H9 (cell line): ENCODE measurements around the gene FMNL1. TPM values are rescaled to one million over a fixed set of nuclear protein-coding genes. Genes with fewer than 3 reads are reported as not detected.

Experiments
- DNase-seq: peaks from one replicate; pipeline ENCODE4 v3.0.0-alpha.2; 2017
- H2AFZ ChIP-seq: one replicate; pipeline ENCODE4 v1.6.1; 2013; ENCODE audit warnings: mild to moderate bottlenecking, low read length, control low read depth, moderate library complexity
- H2AK5ac ChIP-seq: 2 replicates; pipeline ENCODE4 v1.6.1; 2013; ENCODE audit warnings: low read length, control low read depth, mixed read lengths; ENCODE audit not compliant: insufficient read length
- H2BK120ac ChIP-seq: one replicate; pipeline ENCODE4 v1.6.1; 2013; ENCODE audit warnings: low read depth, mild to moderate bottlenecking, low read length, control low read depth, inconsistent platforms; ENCODE audit not compliant: poor library complexity, severe bottlenecking
- H2BK12ac ChIP-seq: 2 replicates; pipeline ENCODE4 v1.6.1; 2013; ENCODE audit warnings: low read length, control low read depth, mixed read lengths, low read depth; ENCODE audit not compliant: insufficient read length
- H2BK15ac ChIP-seq: 2 replicates; pipeline ENCODE4 v1.6.1; 2013; ENCODE audit warnings: low read depth, low read length, control low read depth
- H2BK20ac ChIP-seq: one replicate; pipeline ENCODE4 v1.6.1; 2013; ENCODE audit warnings: low read depth, mild to moderate bottlenecking, low read length, control low read depth, inconsistent platforms; ENCODE audit not compliant: poor library complexity, severe bottlenecking
- H2BK5ac ChIP-seq: 2 replicates; pipeline ENCODE4 v1.6.1; 2013; ENCODE audit warnings: low read length, control low read depth, mixed read lengths; ENCODE audit not compliant: insufficient read length
- H3K14ac ChIP-seq: 2 replicates; pipeline ENCODE4 v1.6.1; 2013; ENCODE audit warnings: low read length, control low read depth; ENCODE audit not compliant: insufficient read depth
- H3K18ac ChIP-seq: 2 replicates; pipeline ENCODE4 v1.6.1; 2013; ENCODE audit warnings: low read depth, mild to moderate bottlenecking, mixed read lengths, low read length, control low read depth; ENCODE audit not compliant: insufficient read length
- H3K23ac ChIP-seq: 2 replicates; pipeline ENCODE4 v1.6.1; 2013; ENCODE audit warnings: low read length, control low read depth, mixed read lengths, low read depth; ENCODE audit not compliant: insufficient read length
- H3K23me2 ChIP-seq: 2 replicates; pipeline ENCODE4 v1.6.1; 2013; ENCODE audit warnings: low read depth, mild to moderate bottlenecking, mixed read lengths, low read length, control low read depth; ENCODE audit not compliant: insufficient read length, poor library complexity, severe bottlenecking
- H3K27ac ChIP-seq: 2 replicates; pipeline ENCODE4 v1.5.1; 2013; ENCODE audit warnings: low read length, control low read depth, mixed read lengths, low read depth; ENCODE audit not compliant: insufficient read length
- H3K27me3 ChIP-seq: 2 replicates; pipeline ENCODE4 v1.6.1; 2013; ENCODE audit warnings: low read length, control low read depth, inconsistent platforms; ENCODE audit not compliant: insufficient read depth
- H3K4ac ChIP-seq: 2 replicates; pipeline ENCODE4 v1.6.1; 2013; ENCODE audit warnings: low read depth, mild to moderate bottlenecking, control low read depth, inconsistent platforms, low read length, moderate library complexity
- H3K4me1 ChIP-seq: 2 replicates; pipeline ENCODE4 v1.6.1; 2013; ENCODE audit warnings: low read length, control low read depth, inconsistent platforms; ENCODE audit not compliant: insufficient read depth
- H3K4me2 ChIP-seq: 2 replicates; pipeline ENCODE4 v1.6.1; 2013; ENCODE audit warnings: low read length, control low read depth, mixed read lengths; ENCODE audit not compliant: insufficient read length, insufficient read depth
- H3K56ac ChIP-seq: 2 replicates; pipeline ENCODE4 v1.6.1; 2013; ENCODE audit warnings: low read depth, mild to moderate bottlenecking, mixed read lengths, low read length, control low read depth; ENCODE audit not compliant: insufficient read length
- H3K79me1 ChIP-seq: 2 replicates; pipeline ENCODE4 v1.6.1; 2013; ENCODE audit warnings: low read depth, mild to moderate bottlenecking, moderate library complexity, low read length, control low read depth, inconsistent platforms; ENCODE audit not compliant: insufficient read depth, poor library complexity, severe bottlenecking
- H3K79me2 ChIP-seq: 2 replicates; pipeline ENCODE4 v1.6.1; 2013; ENCODE audit warnings: low read length, control low read depth, inconsistent platforms; ENCODE audit not compliant: insufficient read depth
- H3K9ac ChIP-seq: 2 replicates; pipeline ENCODE4 v1.6.1; 2013; ENCODE audit warnings: low read length, control low read depth, mixed read lengths; ENCODE audit not compliant: insufficient read length; ENCODE audit errors: extremely low read depth
- H3K9me3 ChIP-seq: one replicate; pipeline ENCODE4 v1.6.1; 2013; ENCODE audit warnings: low read depth, low read length, inconsistent platforms; ENCODE audit not compliant: control insufficient read depth
- H3T11ph ChIP-seq: one replicate; pipeline ENCODE4 v1.6.1; 2013; ENCODE audit warnings: mild to moderate bottlenecking, low read length, control low read depth, inconsistent platforms
- H4K20me1 ChIP-seq: one replicate; pipeline ENCODE4 v1.6.1; 2013; ENCODE audit not compliant: control insufficient read depth, insufficient read length, insufficient read depth
- H4K5ac ChIP-seq: 2 replicates; pipeline ENCODE4 v1.6.1; 2013; ENCODE audit warnings: low read depth, mild to moderate bottlenecking, mixed read lengths, low read length, control low read depth; ENCODE audit not compliant: insufficient read length
- H4K8ac ChIP-seq: replicated peaks from 2 replicates; pipeline ENCODE4 v1.6.1; 2013; ENCODE audit warnings: low read length, control low read depth, mixed read lengths, low read depth; ENCODE audit not compliant: insufficient read length
- H4K91ac ChIP-seq: 2 replicates; pipeline ENCODE4 v1.6.1; 2013; ENCODE audit warnings: low read depth, mild to moderate bottlenecking, moderate library complexity, mixed read lengths, low read length, control low read depth; ENCODE audit not compliant: insufficient read length
- H3K27ac Mint-ChIP-seq, 3 experiments: 2 replicates in 2 of 3; 3 replicates in 1 of 3; pipeline ENCODE4 v1.8.0; 2020 to 2021; ENCODE audit warnings: mixed read lengths in 3 of 3, mild to moderate bottlenecking in 1 of 3, moderate library complexity in 1 of 3
- H3K27me3 Mint-ChIP-seq: 2 replicates; pipeline ENCODE4 v1.8.0; 2021; ENCODE audit warnings: low read depth, mild to moderate bottlenecking, moderate library complexity, mixed read lengths
- H3K36me3 Mint-ChIP-seq, 3 experiments: 2 replicates in 2 of 3; 3 replicates in 1 of 3; pipeline ENCODE4 v1.8.0; 2020 to 2021; ENCODE audit warnings: low read depth in 3 of 3, mixed read lengths in 3 of 3; ENCODE audit not compliant: insufficient read depth in 1 of 3
- H3K4me1 Mint-ChIP-seq, 2 experiments: 2 replicates each; pipeline ENCODE4 v1.8.0; 2020; ENCODE audit warnings: mixed read lengths in 2 of 2
- H3K4me3 Mint-ChIP-seq, 2 experiments: 2 replicates in 1 of 2; 3 replicates in 1 of 2; pipeline ENCODE4 v1.8.0; 2020 to 2021; ENCODE audit warnings: mild to moderate bottlenecking in 2 of 2, mixed read lengths in 2 of 2, moderate library complexity in 1 of 2
- H3K9me3 Mint-ChIP-seq, 2 experiments: 2 replicates in 1 of 2; 3 replicates in 1 of 2; pipeline ENCODE4 v1.8.0; 2020; ENCODE audit warnings: mild to moderate bottlenecking in 2 of 2, mixed read lengths in 2 of 2, moderate library complexity in 1 of 2
- CTCF ChIP-seq: fragments of 200-600 bp; sonication (generic); conservative IDR thresholded peaks from 3 replicates; pipeline ENCODE4 v1.8.0; 2021; ENCODE audit warnings: antibody characterized with exemption, mild to moderate bottlenecking
- WGBS: extraction: QIAGEN DNeasy Blood & Tissue Kit; methylation state at CpG from one replicate; pipeline ENCODE4 v1.1.7; 2013; ENCODE audit warnings: missing lambda C conversion rate, low lambda C conversion rate, mixed read lengths; ENCODE audit not compliant: insufficient read length; ENCODE audit errors: extremely low coverage; 5-methylcytosine and 5-hydroxymethylcytosine counted together
- total RNA-seq: library from RNA; stranded (reverse); gene quantifications from 2 replicates; pipeline ENCODE4 v1.2.1, GENCODE V29; 2021

FMNL1 gene
- total RNA-seq, 1 experiment from 2014 or later: 6.9 TPM

- no peak overlapping the region for H2AFZ ChIP-seq
- no peak overlapping the region for H3K23ac ChIP-seq
- no peak overlapping the region for H2AK5ac ChIP-seq
- H3K4me1 ChIP-seq: no peaks in the 10 kb centered on the region
- no peak overlapping the region for H4K8ac ChIP-seq
- H3K79me2 ChIP-seq: no peaks in the 10 kb centered on the region
- H2BK120ac ChIP-seq: no peak overlapping the region
- H3K27me3 ChIP-seq: no peaks in the 10 kb centered on the region
- no peak overlapping the region for H3K9ac ChIP-seq
- no peak overlapping the region for H2BK12ac ChIP-seq
- no peak overlapping the region for H3K4ac ChIP-seq
- Mint-ChIP-seq H3K9me3 (no peaks in the 10 kb centered on the region), H3K36me3 (peaks cover 12 to 39% (median 38%) of the 10 kb centered on the region in 3 experiments; a peak in 6 of 7 replicates), H3K27me3 (no peaks in the 10 kb centered on the region), H3K4me3 (no peak overlapping the region), H3K4me1 (peaks cover 0 to 8% of the 10 kb centered on the region in 2 experiments; a peak in 2 of 4 replicates), H3K27ac (no peak overlapping the region)
- no peak overlapping the region for H3K27ac ChIP-seq
- no peak overlapping the region for H3K14ac ChIP-seq
- H2BK20ac ChIP-seq: no peak overlapping the region
- H2BK15ac ChIP-seq: no peak overlapping the region
- H2BK5ac ChIP-seq: no peak overlapping the region
- H4K91ac ChIP-seq: no peak overlapping the region
- H3K79me1 ChIP-seq: no peaks in the 10 kb centered on the region
- TF ChIP-seq CTCF: peak; percentile 93
- no peak overlapping the region for H3K56ac ChIP-seq
- DNase-seq: peak; percentile 82
- H3K23me2 ChIP-seq: no peaks in the 10 kb centered on the region
- H3T11ph ChIP-seq: no peak overlapping the region
- no peaks in the 10 kb centered on the region for H4K20me1 ChIP-seq
- no peak overlapping the region for H4K5ac ChIP-seq
- H3K18ac ChIP-seq: no peak overlapping the region
- H3K9me3 ChIP-seq: no peaks in the 10 kb centered on the region
- H3K4me2 ChIP-seq: no peak overlapping the region
- no CpG with 5 or more reads among the region's 13 CpGs for WGBS
Observed at GRCh38 chr17:45270828-45271418, 49.2 kb downstream of the FMNL1 start.
